ENCODE data around the gene PRDM12.

The PRDM12 gene

DNA sequence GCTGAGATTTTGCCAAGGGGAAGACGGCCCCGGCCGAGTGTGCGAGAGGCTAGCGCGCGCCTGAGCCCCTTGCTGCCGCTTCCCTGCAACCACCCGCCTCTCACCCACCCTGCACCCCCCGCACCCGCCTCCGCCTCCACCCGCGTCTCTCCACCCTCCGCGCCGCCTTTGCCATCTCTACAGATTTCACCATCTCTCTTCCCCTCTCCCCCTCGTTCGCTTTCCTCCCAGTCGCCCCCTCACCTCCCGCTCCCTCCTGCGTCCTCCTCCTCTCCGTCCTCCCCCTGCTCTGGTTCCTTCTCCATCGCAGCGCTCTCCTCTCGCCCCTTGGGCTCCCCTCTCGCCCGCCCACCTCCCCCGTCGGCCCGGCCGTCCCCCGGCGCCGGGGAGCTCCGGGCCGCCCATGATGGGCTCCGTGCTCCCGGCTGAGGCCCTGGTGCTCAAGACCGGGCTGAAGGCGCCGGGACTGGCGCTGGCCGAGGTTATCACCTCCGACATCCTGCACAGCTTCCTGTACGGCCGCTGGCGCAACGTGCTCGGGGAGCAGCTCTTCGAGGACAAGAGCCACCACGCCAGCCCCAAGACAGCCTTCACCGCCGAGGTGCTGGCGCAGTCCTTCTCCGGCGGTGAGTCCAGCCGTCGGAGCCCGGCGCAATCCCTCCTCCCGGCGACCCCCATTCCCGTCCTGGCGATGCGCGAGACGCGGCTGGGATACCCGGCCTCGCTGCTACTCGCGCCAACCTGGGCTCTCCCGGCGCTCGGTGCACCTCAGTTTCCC lies at the start of gene PRDM12:
PRDM12 (plus strand) TSS at position 344 of the 778 bp plus-strand sequence; CDS start at position 404, 60 bp downstream.
- no peak for DNase-seq

DNA sequence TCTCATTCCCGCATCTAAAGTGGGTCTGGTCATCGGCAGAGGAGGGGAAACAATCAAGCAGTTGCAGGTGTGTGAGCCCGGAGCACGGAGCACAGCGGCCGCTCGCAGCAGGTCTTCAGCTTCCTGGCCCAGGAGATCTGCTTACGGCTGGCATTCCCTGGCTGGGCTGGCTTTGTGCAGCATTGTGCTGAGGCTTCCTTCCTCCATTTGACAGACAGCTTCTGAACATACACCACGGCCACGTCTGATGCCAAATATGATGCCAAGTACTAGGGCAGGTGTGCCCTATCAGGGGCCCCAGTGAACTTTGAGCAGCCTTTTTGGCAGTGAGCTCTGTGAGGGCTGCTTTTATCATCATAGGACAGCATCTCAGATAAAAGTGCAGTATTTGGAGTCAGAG lies 47.9 kb upstream of the PRDM12 start:
- no peak for DNase-seq

DNA sequence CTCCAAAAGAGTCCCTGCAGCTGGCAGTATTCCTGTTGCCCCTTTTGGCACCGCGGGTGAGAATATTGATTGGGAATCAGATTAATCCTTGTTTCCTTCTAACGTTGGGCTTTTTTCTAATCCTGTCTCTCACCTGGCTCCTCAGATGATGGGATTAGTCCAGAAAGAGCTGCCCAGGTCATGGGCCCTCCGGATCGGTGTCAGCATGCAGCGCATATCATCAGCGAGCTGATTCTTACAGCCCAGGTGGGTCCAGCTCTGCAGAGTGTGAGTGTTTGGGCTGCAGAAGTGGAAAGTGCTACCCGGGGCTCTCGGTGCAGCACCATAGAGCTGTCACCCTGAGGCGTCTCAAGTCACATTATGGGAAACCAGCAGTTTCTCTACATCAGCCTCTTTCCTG lies 40.9 kb upstream of the PRDM12 start:
- no peak for DNase-seq

DNA sequence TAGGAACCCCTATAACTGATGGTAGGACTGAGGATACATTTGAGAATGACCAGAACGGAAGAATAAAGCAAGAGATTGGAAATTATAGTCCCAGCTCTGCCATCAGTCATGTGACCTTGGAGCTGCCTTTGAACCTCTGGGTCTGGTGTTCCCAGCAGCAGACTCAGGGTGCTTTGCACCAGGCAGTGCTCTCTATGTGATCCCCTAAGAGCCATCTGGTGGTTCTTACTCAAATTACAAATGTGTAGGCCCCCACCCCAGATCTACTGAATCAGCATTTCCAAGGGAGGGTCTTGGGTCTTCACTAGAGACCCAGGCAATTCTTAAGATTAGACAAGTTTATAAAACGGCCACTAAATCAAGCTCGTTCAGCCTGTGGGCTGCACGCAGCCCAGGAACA lies 40.2 kb upstream of the PRDM12 start:
- DNase-seq, result no peak

DNA sequence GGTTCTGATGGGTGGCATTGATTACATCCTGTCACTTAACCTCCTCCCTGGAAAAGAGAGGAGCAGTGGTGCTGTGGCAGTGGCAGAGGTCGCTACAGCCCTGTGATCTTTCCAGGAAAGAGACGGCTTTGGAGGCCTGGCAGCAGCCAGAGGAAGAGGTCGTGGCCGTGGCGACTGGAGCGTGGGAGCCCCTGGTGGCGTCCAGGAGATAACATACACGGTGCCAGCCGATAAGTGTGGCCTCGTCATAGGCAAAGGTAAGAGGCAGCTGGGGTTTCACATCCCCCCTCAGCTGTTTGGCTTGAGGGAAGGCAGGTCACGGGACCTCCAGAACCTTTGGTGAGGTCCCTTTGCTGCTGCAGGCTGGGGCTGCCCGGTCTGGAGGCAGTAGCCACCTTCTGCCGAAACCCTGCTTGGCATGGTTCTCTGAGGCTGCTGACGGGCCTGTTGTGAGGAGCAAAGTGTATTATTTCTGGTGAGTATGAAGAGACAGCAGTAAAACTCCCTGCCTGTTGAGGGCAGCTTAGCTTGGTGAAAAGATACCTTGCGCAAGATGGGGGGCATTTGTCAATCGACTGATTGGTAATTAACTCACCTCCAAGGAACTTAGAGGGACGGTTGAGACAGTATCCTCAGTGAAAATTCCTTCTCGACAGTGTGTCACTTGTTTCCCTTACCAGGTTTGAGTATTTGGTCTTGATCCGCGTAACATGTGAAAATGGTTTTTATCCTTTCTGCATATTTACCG lies 38.0 kb upstream of the PRDM12 start:
- DNase-seq, result no peak

DNA sequence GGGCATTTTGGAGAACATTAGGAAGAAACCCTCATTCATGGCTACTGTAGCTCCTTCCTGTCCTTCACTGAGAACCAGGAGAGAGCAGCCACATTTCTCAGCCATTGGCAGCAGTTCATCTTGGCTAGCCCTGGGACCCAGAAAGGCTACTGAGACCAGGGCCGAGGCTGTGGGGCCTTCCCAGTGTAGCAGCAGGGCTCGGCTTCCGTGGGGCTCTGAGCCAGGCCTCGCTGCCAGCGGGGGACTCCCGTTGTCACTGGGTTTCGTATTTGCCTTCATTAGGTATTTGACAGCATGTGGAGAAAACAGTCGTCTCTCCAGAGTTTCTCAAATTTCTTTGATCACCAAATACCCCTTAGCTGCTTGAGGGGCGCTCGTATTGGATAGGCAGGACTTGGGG lies 37.3 kb upstream of the PRDM12 start:
- DNase-seq, result peak in 6 of 14 donors; percentile 3 to 38 (median 12)

DNA sequence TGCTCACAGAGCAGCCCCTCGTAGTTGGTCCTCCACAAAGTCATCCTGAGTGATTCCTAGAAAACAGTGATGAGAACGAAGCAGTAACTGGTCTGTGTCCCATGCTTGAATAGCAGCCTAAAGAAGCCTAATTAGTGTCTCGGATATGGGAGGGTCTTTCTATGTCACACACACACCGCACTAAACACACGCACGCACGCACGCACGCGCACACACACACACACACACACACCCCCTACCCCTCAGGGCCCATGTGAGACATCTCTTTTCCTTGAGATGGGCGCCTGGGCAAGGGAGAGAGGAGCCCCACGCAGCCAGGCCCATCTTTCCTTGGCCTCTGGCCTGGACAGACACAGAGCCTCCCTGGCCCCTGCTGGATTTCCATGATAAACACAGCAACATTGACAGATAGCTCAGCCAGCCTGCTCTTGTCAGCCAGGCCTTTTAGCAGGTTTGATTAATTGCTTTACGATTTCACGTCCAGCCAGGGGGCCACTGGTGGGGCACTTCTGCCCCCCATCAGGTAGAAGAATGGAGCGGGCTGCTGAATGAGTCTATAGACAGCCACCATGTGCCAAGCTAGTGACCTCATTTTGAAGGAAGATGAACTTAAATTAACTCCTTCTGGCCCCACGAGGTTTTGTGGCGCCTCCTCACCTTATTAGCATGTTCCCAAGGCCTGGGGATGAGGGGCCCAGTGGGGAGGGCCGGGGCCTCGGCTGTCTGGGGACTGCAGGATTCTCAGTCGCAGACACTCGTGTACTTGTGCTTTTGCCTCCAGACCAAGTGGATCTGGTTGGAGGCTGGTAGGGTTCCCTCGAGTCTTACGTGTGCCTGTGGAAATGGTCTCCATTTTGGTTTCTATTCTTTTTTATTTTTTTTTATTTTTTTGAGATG lies 36.2 kb upstream of the PRDM12 start:
- DNase-seq, result no peak

DNA sequence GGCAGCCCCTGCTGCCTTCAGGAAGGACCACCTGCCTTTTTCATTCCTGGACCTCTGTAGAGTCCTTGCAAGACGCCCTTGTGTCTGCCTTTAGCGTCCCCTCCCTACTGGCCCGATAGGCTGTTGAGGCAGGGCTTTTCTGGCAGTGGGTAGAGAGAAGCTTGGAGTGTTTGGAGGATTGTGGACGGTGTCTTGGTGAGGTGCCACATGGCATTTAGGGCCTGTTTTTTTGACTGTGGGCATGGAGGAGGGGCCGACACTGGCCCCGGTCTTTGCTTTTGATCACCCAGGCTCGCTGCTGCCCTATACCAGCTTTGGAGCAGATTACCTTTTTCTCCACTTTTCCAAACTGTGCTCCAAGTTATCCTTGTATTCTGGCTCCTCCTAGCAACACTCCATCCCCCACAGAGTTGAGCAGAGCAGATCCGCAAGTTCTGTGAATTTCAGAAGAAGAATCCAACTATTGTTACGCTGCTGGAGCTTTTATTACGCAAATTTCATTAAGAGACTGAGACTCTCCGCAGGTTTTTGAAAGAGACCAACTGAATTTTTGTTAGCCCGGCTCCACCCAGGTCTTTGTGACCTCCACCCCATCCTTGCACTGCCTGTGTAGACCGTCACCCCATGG lies 34.8 kb upstream of the PRDM12 start:
- DNase-seq, result peak in 7 of 14 donors; percentile 4 to 51 (median 28)

DNA sequence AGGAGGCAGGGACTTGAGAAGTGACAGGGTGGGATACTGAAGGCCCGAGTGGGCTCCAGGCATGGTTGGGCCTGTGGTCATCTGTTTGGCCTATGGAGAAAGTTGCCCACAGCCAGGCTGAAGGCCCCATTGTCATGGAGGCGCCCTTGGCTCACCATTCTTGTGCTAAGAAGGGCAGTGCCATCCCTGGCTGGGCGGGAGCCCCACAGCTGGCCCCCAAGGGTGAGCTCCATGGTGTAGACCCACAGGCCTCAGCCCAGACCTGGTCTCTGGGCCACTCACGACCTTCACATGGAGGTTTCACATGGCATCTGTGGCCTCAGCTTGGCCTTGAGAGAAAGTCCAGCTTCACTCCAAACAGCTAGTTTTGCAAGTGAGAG lies 34.3 kb upstream of the PRDM12 start:
- no peak for DNase-seq

DNA sequence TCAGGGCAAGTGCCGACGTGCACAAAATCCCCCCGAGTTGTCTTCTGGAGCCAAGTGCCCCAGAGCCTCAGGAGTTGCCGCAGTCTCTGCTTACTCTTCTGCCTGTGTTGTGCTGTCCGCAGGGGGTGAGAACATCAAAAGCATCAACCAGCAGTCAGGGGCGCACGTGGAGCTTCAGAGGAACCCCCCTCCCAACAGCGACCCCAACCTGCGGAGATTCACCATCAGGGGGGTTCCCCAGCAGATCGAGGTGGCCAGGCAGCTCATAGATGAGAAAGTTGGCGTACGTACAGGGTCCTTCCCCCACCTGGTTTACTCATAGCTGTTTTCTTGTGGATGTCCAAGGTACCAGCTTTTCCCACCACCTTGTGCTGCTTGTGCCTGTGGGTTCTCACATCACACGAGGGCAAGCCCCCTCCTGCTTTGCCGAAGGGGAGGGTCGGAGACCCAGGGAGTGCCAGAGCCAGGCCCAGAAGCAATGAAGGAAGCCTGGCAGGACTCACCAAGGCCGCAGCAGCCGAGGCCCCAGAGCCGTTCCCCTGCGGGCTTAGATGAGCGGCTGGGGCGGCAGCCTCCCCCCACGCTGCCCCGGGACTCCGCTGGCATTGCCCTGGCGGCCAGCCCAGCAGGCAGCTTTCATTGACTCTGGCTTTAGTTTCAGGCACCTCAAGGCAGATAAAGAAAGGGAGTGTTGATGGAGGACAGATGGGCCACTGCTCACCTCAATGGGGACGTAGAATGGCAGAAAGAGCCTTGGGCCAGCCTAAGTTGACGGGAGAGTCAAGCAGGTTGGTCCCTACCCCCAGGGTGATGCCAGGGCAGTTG lies 33.7 kb upstream of the PRDM12 start:
- peak in 3 of 14 donors; percentile 3 to 53 (median 19) for DNase-seq

DNA sequence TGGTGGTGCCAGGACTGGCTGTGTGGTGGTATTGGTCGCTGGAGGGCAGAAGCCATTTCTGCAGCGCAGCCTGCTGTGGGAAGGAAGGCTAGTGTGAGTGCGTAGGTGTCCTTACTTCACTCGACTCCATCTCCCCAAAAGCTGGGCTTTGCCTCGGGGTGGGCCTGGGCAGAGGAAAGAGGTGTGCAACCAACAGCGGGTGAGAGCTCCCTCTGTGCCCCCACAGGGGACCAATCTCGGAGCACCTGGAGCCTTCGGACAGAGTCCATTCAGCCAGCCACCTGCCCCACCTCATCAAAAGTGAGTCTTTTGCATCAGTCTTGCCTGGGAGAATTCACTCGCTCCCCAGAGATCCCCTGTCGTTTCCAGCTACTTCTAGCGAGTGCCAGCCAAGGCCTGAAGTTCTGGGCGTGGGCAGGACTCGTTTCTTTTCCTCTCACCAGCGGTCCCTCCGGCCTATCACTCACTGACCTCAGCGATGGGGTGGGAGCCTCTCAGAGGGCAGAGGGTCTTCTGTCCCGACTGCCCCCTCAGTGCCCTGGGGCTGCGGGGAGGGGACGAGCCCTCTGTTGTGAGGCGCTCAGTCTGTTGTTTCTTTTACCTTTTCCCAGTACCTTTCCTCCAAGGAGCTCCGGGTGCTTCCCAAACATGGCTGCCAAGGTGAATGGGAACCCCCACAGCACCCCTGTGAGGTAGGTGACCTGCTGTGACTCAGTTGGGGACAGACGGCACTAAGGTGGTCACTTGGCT lies 32.9 kb upstream of the PRDM12 start:
- no peak for DNase-seq

DNA sequence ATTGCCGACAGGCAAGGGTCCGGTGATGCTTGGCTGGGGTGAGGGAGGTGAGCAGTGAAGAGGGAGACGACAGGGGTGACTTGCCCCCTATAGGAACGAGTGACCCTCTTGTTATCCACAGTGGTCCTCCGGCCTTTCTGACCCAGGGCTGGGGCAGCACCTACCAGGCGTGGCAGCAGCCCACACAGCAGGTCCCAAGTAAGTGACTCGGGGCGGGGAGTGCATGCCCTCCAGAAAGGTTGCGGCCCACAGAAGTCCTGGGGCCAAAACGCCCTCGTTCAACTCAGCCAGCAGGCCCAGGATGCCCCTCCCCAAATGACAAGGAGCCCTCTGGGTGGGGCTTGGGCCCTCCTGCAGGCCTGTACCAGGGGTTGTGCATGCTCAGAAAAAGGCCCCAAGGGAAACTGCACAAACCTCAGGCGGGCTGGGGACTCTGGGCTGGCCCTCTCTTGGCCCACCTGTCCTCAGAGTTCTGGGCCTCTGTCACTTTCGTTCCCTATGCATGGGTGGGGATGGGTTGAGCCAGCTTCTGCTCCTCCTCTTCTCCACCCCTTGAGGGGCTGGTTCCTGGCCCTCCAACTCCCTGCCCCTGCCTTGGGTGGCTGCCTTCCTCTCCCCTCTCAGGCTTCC lies 32.2 kb upstream of the PRDM12 start:
- no peak for DNase-seq

DNA sequence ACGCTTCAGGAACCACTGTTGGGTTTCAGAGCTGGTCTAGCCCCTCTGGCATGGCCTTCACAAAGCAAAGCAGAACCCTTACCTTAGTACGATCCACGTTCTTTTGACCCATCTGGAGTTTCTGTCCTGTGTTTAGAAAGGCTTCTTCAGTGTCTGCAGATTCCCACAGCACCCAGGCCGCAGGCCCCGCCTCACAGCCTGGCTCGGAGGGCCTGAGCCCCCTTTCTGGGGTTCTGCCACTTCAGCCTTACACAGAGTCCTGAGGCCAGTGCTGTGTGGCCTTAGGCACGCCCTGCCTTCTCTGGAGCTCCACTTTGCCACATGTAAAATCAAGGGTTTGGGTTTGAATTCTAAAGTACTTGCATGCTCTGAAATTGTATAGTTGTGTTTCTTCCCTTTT lies 31.6 kb upstream of the PRDM12 start:
- DNase-seq, result no peak

DNA sequence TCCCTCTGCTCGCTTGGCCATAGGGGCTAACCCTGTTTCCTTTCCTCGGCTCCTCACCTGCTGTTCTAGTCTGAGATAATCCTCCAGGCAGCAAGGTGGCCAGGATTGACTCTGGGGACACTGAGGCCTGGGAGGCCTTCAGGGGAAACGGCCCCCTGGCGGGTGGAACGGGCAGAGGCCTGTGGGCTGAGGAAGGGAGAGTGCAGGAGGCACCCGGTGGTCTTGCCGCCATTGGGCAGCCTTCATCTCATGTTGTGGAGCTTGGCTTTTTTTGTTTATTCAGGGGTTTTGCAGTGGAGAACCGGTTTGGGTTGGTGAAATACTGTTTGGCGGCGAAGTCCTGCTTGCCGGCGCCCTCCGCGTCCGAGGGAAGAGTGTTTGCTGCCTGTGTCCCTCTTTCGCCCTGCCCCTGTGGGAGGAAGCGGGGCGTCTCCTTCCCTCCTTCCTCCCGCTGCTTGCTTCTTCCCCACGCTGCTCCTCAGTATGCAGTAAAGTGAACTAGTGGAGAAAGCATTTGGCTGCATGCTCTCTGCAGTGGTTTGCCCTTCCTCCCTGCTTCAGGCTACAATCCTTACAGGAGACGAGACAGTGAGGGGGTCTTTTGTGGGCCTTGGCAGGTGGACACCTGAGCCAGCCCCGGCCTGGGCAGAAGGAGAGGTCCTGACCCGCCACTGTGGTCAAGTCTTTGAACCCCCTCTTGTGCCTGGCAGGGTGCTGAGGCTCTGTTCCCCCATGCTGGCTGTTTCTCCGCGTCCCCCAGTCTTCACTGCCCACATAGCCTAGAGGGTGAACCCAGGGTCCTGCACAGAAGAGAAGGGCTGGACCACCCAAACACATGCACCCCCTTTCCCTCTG lies 30.8 kb upstream of the PRDM12 start:
- DNase-seq, result no peak

DNA sequence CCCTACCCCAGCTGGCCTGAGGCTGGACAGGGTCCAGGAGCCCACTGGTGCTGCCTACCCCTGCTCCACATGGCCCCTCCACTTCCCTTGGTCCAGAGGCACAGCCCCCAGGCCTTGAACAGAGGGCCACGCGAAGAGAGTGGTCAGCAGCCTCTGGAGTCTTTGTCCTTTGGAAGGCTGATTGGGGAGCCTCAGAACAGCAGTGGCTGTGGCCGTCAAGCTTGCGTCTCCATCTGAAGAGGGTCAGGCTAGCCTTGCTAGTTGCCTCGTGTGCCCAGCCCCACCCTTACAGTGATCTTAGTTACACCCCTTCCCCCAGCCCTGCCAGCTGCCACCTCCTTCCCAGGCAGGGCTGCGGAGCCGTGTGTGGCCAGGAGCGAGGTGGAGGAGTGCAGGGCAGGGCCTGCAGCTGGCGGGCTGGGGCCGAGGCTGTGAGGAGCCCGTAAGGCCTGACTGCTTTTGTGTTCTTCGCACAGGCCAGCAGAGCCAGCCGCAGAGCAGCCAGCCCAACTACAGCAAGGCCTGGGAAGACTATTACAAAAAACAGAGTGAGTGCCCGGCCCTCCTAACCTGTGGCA lies 30.1 kb upstream of the PRDM12 start:
- DNase-seq, result no peak

DNA sequence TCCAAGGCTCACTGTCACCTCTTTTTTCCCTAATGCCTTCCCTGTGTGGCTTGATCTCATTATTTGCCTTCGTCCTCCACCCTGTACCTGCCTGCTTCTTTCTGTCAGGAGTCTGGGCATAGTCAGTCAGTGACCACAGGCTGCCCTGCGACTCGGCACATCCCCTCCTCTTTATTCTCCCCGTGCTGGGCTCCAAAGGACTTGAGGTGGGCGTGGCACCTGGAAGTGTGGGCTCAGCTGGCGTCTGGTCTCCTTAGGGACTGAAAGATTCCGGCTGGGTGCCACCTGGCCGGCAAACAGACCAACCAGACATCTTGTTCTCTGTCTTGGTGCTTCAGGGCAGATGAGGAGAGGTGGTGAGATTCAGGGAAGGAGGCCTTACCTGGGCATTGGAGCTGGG lies 29.6 kb upstream of the PRDM12 start:
- DNase-seq, result no peak

DNA sequence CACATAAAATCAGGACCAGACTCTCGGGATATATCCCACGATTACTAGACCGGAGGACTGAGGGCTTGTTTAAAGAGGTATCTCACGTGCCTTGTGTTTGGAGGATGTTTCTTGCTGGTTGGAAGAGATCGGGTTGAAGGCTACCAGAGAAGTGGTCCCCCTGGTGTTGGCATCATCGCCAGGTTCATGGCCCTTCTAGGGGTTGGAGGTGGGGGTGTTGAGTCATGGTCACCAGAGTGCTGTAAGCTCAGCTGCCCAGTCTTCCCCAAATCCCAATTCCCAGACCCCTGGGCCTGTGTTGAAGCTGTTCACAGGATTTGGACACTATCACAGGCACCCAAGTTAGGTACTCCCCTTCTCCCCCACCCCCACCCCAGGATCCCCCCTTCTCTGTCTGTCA lies 29.1 kb upstream of the PRDM12 start:
- DNase-seq, result no peak

DNA sequence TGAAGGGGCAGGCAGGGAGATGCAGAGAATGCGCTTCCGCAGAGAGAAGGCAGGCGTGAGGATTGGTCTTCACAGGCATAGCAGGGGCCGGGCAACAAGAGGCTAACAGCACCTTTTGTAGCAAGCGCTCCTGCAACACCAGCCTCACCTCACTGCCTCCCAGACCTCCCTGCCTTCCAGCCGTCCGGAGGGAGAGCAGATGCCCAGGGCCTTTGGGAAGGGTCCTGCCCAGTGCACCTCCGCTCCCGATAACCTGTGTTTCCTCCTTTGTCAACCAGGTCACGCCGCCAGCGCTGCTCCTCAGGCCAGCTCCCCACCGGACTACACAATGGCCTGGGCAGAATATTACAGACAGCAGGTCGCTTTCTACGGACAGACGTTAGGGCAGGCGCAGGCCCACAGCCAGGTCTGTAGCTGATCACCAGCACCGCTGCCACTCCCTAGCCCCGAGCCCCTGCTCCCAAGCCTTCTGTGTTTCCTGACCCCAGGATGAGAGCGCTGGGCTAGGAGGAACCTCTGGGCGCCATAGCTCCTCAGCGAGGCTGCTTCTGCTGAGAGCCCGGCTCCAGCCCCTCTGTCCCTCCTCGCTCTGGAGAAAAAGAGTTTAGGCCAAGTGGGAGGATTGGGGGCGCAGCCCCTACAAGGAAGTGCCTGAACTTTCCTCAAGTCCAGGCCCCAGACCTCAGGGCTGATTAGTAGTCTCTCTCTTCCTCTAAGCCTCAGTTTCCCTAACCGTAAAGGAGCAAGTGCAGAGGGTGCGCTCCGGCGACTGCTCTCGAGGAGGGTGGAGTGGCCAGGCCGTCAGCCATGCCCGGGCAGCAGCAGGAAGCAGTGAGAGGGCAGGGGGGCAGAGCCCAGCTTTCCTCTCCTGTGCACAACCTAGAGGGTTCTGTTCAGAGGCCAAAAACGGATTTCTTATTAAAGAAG lies 28.4 kb upstream of the PRDM12 start:
- no peak for DNase-seq
